GM19025 (cell line): ENCODE data around the gene LPP.

Experiments used
- ATAC-seq: cut with Tn5 transposase; IDR thresholded peaks from one replicate; pipeline ENCODE4 v1.9.1; 2021; ENCODE audit warnings: mild to moderate bottlenecking, low read depth, moderate library complexity; ENCODE audit not compliant: unreplicated experiment

LPP gene

GRCh38 chr3:188788621-188789081 lies 634.7 kb downstream of the LPP start:
- no peak for ATAC-seq

- no peak for ATAC-seq
These were observed 635.3 kb downstream of the LPP start for GRCh38 chr3:188789251-188789650.

- ATAC-seq: no peak
These were observed 637.4 kb downstream of the LPP start for GRCh38 chr3:188791311-188791710.

GRCh38 chr3:188792793-188793192 lies 638.8 kb downstream of the LPP start:
- ATAC-seq: no peak

GRCh38 chr3:188796122-188796631 lies 642.2 kb downstream of the LPP start:
- peak; percentile 49 for ATAC-seq

GRCh38 chr3:188797045-188797444 lies 643.1 kb downstream of the LPP start:
- ATAC-seq: no peak

- no peak for ATAC-seq
These were observed 644.7 kb downstream of the LPP start for GRCh38 chr3:188798556-188799145.

- ATAC-seq: no peak
These were observed 647.4 kb downstream of the LPP start for GRCh38 chr3:188801393-188801792.

- no peak for ATAC-seq
These were observed 648.7 kb downstream of the LPP start for GRCh38 chr3:188802645-188803044.

GRCh38 chr3:188807006-188807405 lies 653.0 kb downstream of the LPP start:
- ATAC-seq: no peak

- no peak for ATAC-seq
These were observed 658.2 kb downstream of the LPP start for GRCh38 chr3:188812198-188812597.

GRCh38 chr3:188814581-188814980 lies 660.6 kb downstream of the LPP start:
- no peak for ATAC-seq

GRCh38 chr3:188817103-188817934 lies 663.4 kb downstream of the LPP start:
- ATAC-seq: no peak

- no peak for ATAC-seq
These were observed 663.9 kb downstream of the LPP start for GRCh38 chr3:188817935-188818269.

GRCh38 chr3:188818282-188818681 lies 664.3 kb downstream of the LPP start:
- ATAC-seq: no peak

- ATAC-seq: no peak
These were observed 666.0 kb downstream of the LPP start for GRCh38 chr3:188819939-188820338.

GRCh38 chr3:188822004-188822403 lies 668.0 kb downstream of the LPP start:
- ATAC-seq: no peak

GRCh38 chr3:188822411-188822810 lies 668.5 kb downstream of the LPP start:
- no peak for ATAC-seq

GRCh38 chr3:188824566-188824965 lies 670.6 kb downstream of the LPP start:
- ATAC-seq: no peak

GRCh38 chr3:188825901-188826300 lies 671.9 kb downstream of the LPP start:
- no peak for ATAC-seq

- no peak for ATAC-seq
These were observed 672.6 kb downstream of the LPP start for GRCh38 chr3:188826574-188826973.

GRCh38 chr3:188827103-188827502 lies 673.1 kb downstream of the LPP start:
- ATAC-seq: no peak
